T-cell (primary cell): ENCODE data around the gene ZNF500. TPM values are rescaled to one million over a fixed set of nuclear protein-coding genes. Genes with fewer than 3 reads are reported as not detected.
A peak's percentile ranks its signal among the peaks of the same experiment; 100 is the strongest.

Source experiments
- ATAC-seq, 4 experiments: fragments of 200-7000 bp in 3 of 4; fragments of 150-1000 bp in 1 of 4; cut with Tn5 transposase; replicated peaks in 1 of 4; 1 replicate in 3 of 4; 2 replicates in 1 of 4; pipeline ENCODE4 v1.10.0; 2021; ENCODE audit warnings: moderate library complexity in 3 of 4, mild to moderate bottlenecking in 2 of 4, moderate number of reproducible peaks in 1 of 4
- CTCF ChIA-PET, 2 donors: fragments of 300-600 bp; sonication (Branson Sonifier 250); formaldehyde crosslinking; loops; one replicate each; lab custom pipeline; 2022; ENCODE audit warnings: antibody characterized with exemption in 2 of 2; lab: Charles Lee
- POLR2A ChIA-PET, 2 donors: fragments of 300-600 bp; sonication (Branson Sonifier 250); formaldehyde crosslinking; loops; one replicate each; lab custom pipeline; 2022; ENCODE audit warnings: antibody characterized with exemption in 2 of 2; lab: Charles Lee
- DNase-seq, 35 experiments: peaks; one replicate each; pipeline versions ENCODE4 v3.0.0 to v3.0.0-alpha.2; 2013 to 2023
- H3K27ac ChIP-seq: one replicate; pipeline ENCODE4 v1.5.1; 2013; ENCODE audit warnings: low read length
- H3K27me3 ChIP-seq, 2 experiments: replicated peaks in 1 of 2; 1 replicate in 1 of 2; 2 replicates in 1 of 2; pipeline versions ENCODE4 v1.6.1 to v1.7.0; 2013; ENCODE audit warnings: low read length in 1 of 2, mixed read lengths in 1 of 2; ENCODE audit not compliant: control insufficient read depth in 2 of 2, insufficient read depth in 2 of 2; ENCODE audit errors: extremely low read depth in 1 of 2
- H3K36me3 ChIP-seq, 2 donors: 1 replicate in 1 of 2; 2 replicates in 1 of 2; pipeline versions ENCODE4 v1.6.1 to v1.7.0; 2013; ENCODE audit warnings: low read length in 1 of 2; ENCODE audit not compliant: control insufficient read depth in 2 of 2, insufficient read depth in 1 of 2; ENCODE audit errors: extremely low read depth in 1 of 2
- H3K4me1 ChIP-seq, 2 experiments: 1 replicate in 1 of 2; 2 replicates in 1 of 2; pipeline versions ENCODE4 v1.6.1 to v1.7.0; 2013; ENCODE audit warnings: low read length in 2 of 2, mixed read lengths in 1 of 2; ENCODE audit not compliant: insufficient read depth in 2 of 2, control insufficient read depth in 1 of 2; ENCODE audit errors: extremely low read depth in 1 of 2
- H3K4me3 ChIP-seq, 2 donors: 1 replicate in 1 of 2; 2 replicates in 1 of 2; pipeline versions ENCODE4 v1.5.1 to v1.7.0; 2013; ENCODE audit warnings: mild to moderate bottlenecking in 2 of 2, low read length in 1 of 2, moderate library complexity in 1 of 2; ENCODE audit not compliant: control insufficient read depth in 1 of 2; ENCODE audit errors: extremely low read depth in 1 of 2
- H3K9me3 ChIP-seq: 2 replicates; pipeline ENCODE4 v1.7.0; 2013
- H3K27ac Mint-ChIP-seq, 2 donors: one replicate each; pipeline ENCODE4 v1.8.0; 2020 to 2021; ENCODE audit warnings: mild to moderate bottlenecking in 2 of 2, mixed read lengths in 2 of 2
- H3K27me3 Mint-ChIP-seq, 2 donors: one replicate each; pipeline ENCODE4 v1.8.0; 2021 to 2022; ENCODE audit warnings: mixed read lengths in 2 of 2
- H3K36me3 Mint-ChIP-seq: one replicate; pipeline ENCODE4 v1.8.0; 2021; ENCODE audit warnings: mixed read lengths
- H3K4me1 Mint-ChIP-seq, 3 donors: one replicate each; pipeline ENCODE4 v1.8.0; 2020 to 2022; ENCODE audit warnings: mixed read lengths in 3 of 3, mild to moderate bottlenecking in 1 of 3
- H3K4me3 Mint-ChIP-seq, 3 donors: one replicate each; pipeline ENCODE4 v1.8.0; 2020 to 2022; ENCODE audit warnings: mild to moderate bottlenecking in 3 of 3, mixed read lengths in 3 of 3, moderate library complexity in 3 of 3
- H3K9me3 Mint-ChIP-seq, 3 donors: one replicate each; pipeline ENCODE4 v1.8.0; 2020 to 2022; ENCODE audit warnings: mixed read lengths in 3 of 3
- WGBS: methylation state at CpG from one replicate; pipeline ENCODE4 v1.1.5; 2013; ENCODE audit warnings: missing lambda C conversion rate; ENCODE audit not compliant: insufficient coverage; 5-methylcytosine and 5-hydroxymethylcytosine counted together
- total RNA-seq, 35 experiments: library from RNA in 6 of 35; stranded (reverse) in 6 of 35; fragments of 120-200 nt in 1 of 35; gene quantifications; one replicate each; pipeline versions ENCODE4 v1.2.1 to v1.2.4 and lab custom pipeline; 2013 to 2026

Gene ZNF500
- total RNA-seq, 5 donors from 2014 or later (not counting 1 experiment from before 2014, with no cell fraction given), result 19.7 to 36.6 (median 32.4) TPM

DNA sequence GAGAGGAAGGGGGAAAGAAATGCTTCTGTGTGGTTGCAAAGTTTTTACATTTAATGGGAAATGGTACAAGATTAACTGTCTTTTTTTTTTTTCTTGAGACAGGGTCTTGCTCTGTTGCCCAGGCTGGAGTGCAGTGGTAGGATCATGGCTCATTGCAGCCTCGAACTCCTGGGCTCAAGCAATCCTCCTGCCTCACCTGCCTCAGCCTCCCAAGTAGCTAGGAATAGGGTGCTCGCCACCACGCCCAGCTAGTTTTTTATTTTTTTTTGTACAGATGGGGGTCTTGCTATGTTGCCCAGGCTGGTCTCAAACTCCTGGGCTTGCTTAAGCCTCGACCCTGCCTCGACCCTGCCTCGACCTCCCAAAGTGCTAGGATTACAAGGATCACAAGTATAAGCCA, 39.3 kb upstream of the ZNF500 start:
- peaks cover 0 to 14% (median 11%) of the 10 kb centered on the region in 3 donors for H3K4me1 Mint-ChIP-seq
- Histone ChIP-seq H3K4me3 (no peak overlapping the region), H3K36me3 (peaks cover 0 to 20% of the 10 kb centered on the region in 2 donors), H3K27ac (no peak overlapping the region), H3K4me1 (peaks cover 2 to 11% of the 10 kb centered on the region in 2 experiments), H3K27me3 (no peaks in the 10 kb centered on the region), H3K9me3 (no peaks in the 10 kb centered on the region)
- H3K9me3 Mint-ChIP-seq, result no peaks in the 10 kb centered on the region
- 90% methylated on average over 2 of the region's 6 CpGs for WGBS
- no peaks in the 10 kb centered on the region for H3K27me3 Mint-ChIP-seq
- ChIA-PET CTCF (no interaction called here), POLR2A (no interaction called here)
- ATAC-seq, result no peak
- H3K4me3 Mint-ChIP-seq, result no peak overlapping the region
- H3K36me3 Mint-ChIP-seq, result peaks cover 9% of the 10 kb centered on the region
- H3K27ac Mint-ChIP-seq, result no peak overlapping the region
- no peak for DNase-seq

DNA sequence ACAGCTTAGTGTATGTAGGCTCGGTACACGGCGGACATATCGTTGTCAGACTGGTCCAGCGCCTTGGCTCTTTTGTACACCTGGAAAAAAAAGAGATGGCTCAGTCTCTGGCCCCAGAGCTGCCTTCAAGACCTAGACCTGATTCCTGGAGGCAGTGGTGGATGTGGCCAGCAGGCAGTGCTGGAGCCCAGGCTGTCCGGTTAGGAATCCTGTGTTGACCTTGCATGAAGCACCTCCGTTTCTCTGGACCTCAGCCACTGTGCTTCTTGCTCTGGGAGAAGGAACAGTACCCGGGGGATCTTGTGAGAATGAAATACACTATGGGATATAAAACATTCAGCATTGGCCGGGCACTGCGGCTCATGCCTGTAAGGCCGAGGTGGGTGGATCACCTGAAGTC, 38.3 kb upstream of the ZNF500 start:
- peaks cover 7 to 21% (median 18%) of the 10 kb centered on the region in 3 donors for H3K4me1 Mint-ChIP-seq
- WGBS, result 100% methylated on average over 4 of the region's 11 CpGs
- peaks cover 9% of the 10 kb centered on the region for H3K36me3 Mint-ChIP-seq
- no peak overlapping the region for H3K4me3 Mint-ChIP-seq
- no peaks in the 10 kb centered on the region for H3K27me3 Mint-ChIP-seq
- peaks cover 2 to 21% of the 10 kb centered on the region in 2 experiments for H3K4me1 ChIP-seq
- H3K27ac Mint-ChIP-seq, result no peak overlapping the region
- no peak for DNase-seq
- no peak overlapping the region for H3K27ac ChIP-seq
- no peak overlapping the region for H3K4me3 ChIP-seq
- ChIA-PET CTCF (no interaction called here), POLR2A (no interaction called here)
- no peaks in the 10 kb centered on the region for H3K9me3 ChIP-seq
- H3K27me3 ChIP-seq, result no peaks in the 10 kb centered on the region
- H3K36me3 ChIP-seq, result peaks cover 0 to 18% of the 10 kb centered on the region in 2 donors
- no peak for ATAC-seq
- H3K9me3 Mint-ChIP-seq, result no peaks in the 10 kb centered on the region

DNA sequence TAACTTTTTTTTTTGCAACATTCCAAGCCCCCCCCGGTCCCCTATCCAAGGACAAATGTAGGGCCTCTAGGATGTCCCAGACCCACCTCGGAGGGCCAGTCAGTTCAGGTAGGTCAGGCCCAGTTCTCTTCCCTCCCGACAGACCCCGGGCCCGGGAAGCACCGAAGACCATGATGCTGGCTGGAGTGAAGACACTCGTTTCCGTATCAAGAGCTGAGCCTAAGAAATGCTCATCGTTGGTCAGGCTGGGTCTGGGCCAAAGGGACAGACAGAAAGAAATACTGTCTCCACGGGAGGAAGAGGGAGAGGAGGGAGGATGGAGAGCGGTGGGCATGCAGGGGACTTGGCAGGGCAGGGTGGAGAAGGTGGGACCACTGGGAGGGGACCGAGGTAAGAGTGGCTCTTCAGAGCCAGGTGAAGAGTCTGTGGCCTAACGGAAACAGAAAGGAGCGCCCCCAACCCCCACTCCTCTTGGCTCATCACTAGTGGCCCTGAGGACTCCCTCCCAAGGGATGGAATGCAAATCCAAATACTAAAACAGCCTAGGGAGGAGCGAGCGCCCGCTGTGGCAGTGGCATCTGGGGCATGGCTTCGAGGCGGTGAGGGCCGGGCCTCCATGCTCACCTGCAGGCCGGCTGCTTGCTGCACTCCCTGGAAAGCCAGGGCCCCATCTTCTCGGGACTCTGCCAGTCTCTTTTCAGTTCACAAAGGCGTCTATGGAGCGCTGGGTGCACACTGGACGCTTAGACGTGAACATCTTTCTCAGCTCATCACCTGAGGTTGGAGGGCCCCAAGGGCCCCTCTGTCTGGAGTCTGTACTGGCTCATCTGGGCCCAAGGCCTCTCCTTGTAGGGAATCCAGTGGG, 37.2 kb upstream of the ZNF500 start:
- ChIA-PET POLR2A (no interaction called here), CTCF (interaction anchor here in 1 of 2 donors (0.5 kb wide), 1 partner anchor 155 kb away, joined by 3 read pairs; no protein-coding TSS in a partner anchor)
- Mint-ChIP-seq H3K27ac (no peak overlapping the region), H3K36me3 (peaks cover 9% of the 10 kb centered on the region), H3K4me1 (peaks cover 7 to 21% (median 18%) of the 10 kb centered on the region in 3 donors), H3K27me3 (no peaks in the 10 kb centered on the region), H3K4me3 (peak overlapping the region in 2 of 3 donors; percentile 41 to 87), H3K9me3 (no peaks in the 10 kb centered on the region)
- Histone ChIP-seq H3K27ac (no peak overlapping the region), H3K36me3 (peaks cover 0 to 16% of the 10 kb centered on the region in 2 donors), H3K4me3 (no peak overlapping the region), H3K9me3 (no peaks in the 10 kb centered on the region), H3K4me1 (peaks cover 2 to 21% of the 10 kb centered on the region in 2 experiments), H3K27me3 (no peaks in the 10 kb centered on the region)
- 94% methylated on average over 22 of the region's 26 CpGs for WGBS
- DNase-seq (no peak), ATAC-seq (no peak)

DNA sequence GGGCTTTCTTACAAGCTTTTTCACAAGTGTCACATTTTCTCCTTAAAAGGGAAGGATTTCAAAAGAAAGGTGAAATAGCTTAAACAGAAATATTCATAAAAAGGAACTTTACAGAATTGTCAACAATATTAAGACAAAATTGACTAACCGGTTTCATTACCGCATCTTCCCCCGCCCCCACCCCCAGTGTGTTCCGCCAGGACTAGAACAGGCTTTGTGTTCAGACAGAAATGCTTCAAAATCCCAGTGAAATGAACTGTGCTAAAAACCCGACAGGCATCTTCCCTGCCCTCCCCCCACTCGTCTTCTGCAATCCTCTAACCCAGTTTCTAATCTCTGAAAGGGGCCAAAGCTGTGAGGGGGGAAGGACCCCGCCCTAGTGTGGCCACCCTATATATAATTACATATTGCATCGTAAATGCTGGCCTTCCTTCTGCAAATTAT, 36.5 kb upstream of the ZNF500 start:
- Histone ChIP-seq H3K9me3 (no peaks in the 10 kb centered on the region), H3K27ac (no peak overlapping the region), H3K36me3 (peaks cover 3 to 12% of the 10 kb centered on the region in 2 donors), H3K27me3 (no peaks in the 10 kb centered on the region), H3K4me3 (no peak overlapping the region), H3K4me1 (peaks cover 2 to 21% of the 10 kb centered on the region in 2 experiments)
- POLR2A ChIA-PET, result interaction anchor here in 1 of 2 donors (0.7 to 1.0 kb wide), 2 partner anchors 59 to 69 kb away, joined by 3 to 5 read pairs; partner anchors contain the start of genes ANKS3 and DNAAF8
- Mint-ChIP-seq H3K27me3 (no peaks in the 10 kb centered on the region), H3K27ac (peak overlapping the region in 1 of 2 donors; percentile 70), H3K4me3 (peak overlapping the region; percentile 80 to 87 (median 81)), H3K36me3 (peaks cover 9% of the 10 kb centered on the region), H3K9me3 (no peaks in the 10 kb centered on the region), H3K4me1 (peaks cover 7 to 21% (median 18%) of the 10 kb centered on the region in 3 donors)
- no peak for DNase-seq
- CTCF ChIA-PET, result interaction anchor here in 1 of 2 donors (1.0 to 1.2 kb wide), 2 partner anchors 35 to 69 kb away, joined by 5 read pairs; partner anchors contain the start of genes ANKS3 and DNAAF8
- no peak for ATAC-seq
- 80% methylated on average over 2 of the region's 8 CpGs for WGBS

DNA sequence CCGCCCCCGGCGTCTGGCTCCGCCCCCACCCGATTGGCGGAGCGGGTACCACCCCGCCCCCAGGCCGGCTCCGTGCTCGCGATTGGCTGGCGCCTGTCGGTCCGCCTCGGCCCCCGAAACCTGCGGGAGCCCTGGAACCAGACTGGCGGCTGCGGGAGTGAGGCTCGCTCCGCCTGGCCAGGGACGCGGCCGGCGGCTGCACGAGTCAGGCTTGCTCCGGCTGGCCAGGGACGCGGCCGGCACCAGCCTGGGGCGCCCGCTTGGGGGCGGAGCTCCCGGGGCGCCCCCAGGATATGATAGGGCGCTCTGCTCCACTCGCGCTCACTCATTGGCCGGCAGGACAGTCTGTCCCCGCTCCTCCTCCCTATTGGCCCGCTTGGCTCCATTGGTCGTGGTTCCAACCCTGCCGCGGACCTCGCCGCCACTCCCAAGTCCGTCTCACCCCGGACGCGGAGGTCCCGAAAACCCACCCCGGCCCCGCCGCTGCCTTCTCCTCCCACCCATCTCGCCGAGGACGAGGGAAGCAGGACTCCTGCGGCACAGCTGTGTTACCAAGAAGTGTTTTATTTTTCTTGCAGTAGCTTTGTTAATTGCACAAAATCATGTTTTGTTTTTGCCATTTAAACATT, 35.8 kb upstream of the ZNF500 start:
- peaks cover 3 to 8% of the 10 kb centered on the region in 2 donors for H3K36me3 ChIP-seq
- ChIA-PET CTCF (interaction anchor here in 1 of 2 donors (1.0 to 1.2 kb wide), 2 partner anchors 35 to 69 kb away, joined by 5 read pairs; partner anchors contain the start of genes ANKS3 and DNAAF8), POLR2A (interaction anchor here in 1 of 2 donors (0.7 to 1.0 kb wide), 2 partner anchors 58 to 69 kb away, joined by 3 to 5 read pairs; partner anchors contain the start of genes ANKS3 and DNAAF8)

More for the DNA sequence above, 35.8 kb upstream of the ZNF500 start:
- Histone ChIP-seq H3K27ac (no peak overlapping the region), H3K9me3 (no peaks in the 10 kb centered on the region), H3K4me3 (peak overlapping the region; percentile 52 to 53), H3K27me3 (no peaks in the 10 kb centered on the region), H3K4me1 (peaks cover 2 to 21% of the 10 kb centered on the region in 2 experiments)
- Mint-ChIP-seq H3K4me3 (peak overlapping the region; percentile 80 to 87 (median 81)), H3K4me1 (peaks cover 7 to 21% (median 18%) of the 10 kb centered on the region in 3 donors), H3K27ac (peak overlapping the region; percentile 70 to 85), H3K9me3 (no peaks in the 10 kb centered on the region), H3K36me3 (peaks cover 9% of the 10 kb centered on the region), H3K27me3 (no peaks in the 10 kb centered on the region)
- DNase-seq (peak; percentile 59 to 94 (median 83)), ATAC-seq (peak; percentile 85 to 89 (median 86))
- under 1% methylated on average over 42 of the region's 59 CpGs for WGBS
